ENCODE data around the gene RPL36A.

DNA sequence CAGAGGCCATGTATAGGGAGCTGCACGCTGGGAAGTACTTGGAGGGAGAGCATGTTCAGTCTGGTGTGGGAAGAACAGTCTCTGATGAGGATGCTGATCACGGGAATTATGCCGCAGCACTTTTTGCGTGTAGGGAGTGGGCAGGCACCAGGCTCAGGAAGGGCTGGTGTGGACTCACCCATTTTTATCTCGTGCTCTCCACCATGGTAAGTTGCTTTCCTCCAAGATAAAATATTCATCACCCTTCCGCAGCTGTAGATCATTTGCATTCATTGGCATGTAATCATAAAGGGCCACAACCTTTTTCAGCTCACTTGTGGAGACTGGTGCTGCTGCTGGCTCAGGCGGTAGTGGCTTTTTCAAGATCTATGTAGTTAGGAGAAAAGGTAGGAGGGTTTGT lies 30.4 kb upstream of the RPL36A start:
- no peak for TF ChIP-seq JUN (IDR thresholded peaks at IDR 0.05; ENCODE audit: borderline replicate concordance, low read depth, low read length)
- no peak for TF ChIP-seq JUN (CRISPR knock-in tag; IDR thresholded peaks at IDR 0.05; ENCODE audit: borderline replicate concordance)
- TF ChIP-seq, protein P1, sequence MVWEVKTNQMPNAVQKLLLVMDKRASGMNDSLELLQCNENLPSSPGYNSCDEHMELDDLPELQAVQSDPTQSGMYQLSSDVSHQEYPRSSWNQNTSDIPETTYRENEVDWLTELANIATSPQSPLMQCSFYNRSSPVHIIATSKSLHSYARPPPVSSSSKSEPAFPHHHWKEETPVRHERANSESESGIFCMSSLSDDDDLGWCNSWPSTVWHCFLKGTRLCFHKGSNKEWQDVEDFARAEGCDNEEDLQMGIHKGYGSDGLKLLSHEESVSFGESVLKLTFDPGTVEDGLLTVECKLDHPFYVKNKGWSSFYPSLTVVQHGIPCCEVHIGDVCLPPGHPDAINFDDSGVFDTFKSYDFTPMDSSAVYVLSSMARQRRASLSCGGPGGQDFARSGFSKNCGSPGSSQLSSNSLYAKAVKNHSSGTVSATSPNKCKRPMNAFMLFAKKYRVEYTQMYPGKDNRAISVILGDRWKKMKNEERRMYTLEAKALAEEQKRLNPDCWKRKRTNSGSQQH (CRISPR knock-in tag; IDR thresholded peaks at IDR 0.05): no peak
- TF ChIP-seq, protein P2, sequence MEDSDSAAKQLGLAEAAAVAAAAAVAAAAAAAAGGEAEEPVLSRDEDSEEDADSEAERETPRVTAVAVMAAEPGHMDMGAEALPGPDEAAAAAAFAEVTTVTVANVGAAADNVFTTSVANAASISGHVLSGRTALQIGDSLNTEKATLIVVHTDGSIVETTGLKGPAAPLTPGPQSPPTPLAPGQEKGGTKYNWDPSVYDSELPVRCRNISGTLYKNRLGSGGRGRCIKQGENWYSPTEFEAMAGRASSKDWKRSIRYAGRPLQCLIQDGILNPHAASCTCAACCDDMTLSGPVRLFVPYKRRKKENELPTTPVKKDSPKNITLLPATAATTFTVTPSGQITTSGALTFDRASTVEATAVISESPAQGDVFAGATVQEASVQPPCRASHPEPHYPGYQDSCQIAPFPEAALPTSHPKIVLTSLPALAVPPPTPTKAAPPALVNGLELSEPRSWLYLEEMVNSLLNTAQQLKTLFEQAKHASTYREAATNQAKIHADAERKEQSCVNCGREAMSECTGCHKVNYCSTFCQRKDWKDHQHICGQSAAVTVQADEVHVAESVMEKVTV (CRISPR knock-in tag; IDR thresholded peaks at IDR 0.05): no peak
- no peak for TF ChIP-seq ELF1 (tag; IDR thresholded peaks at IDR 0.05)
- TF ChIP-seq, protein P3, sequence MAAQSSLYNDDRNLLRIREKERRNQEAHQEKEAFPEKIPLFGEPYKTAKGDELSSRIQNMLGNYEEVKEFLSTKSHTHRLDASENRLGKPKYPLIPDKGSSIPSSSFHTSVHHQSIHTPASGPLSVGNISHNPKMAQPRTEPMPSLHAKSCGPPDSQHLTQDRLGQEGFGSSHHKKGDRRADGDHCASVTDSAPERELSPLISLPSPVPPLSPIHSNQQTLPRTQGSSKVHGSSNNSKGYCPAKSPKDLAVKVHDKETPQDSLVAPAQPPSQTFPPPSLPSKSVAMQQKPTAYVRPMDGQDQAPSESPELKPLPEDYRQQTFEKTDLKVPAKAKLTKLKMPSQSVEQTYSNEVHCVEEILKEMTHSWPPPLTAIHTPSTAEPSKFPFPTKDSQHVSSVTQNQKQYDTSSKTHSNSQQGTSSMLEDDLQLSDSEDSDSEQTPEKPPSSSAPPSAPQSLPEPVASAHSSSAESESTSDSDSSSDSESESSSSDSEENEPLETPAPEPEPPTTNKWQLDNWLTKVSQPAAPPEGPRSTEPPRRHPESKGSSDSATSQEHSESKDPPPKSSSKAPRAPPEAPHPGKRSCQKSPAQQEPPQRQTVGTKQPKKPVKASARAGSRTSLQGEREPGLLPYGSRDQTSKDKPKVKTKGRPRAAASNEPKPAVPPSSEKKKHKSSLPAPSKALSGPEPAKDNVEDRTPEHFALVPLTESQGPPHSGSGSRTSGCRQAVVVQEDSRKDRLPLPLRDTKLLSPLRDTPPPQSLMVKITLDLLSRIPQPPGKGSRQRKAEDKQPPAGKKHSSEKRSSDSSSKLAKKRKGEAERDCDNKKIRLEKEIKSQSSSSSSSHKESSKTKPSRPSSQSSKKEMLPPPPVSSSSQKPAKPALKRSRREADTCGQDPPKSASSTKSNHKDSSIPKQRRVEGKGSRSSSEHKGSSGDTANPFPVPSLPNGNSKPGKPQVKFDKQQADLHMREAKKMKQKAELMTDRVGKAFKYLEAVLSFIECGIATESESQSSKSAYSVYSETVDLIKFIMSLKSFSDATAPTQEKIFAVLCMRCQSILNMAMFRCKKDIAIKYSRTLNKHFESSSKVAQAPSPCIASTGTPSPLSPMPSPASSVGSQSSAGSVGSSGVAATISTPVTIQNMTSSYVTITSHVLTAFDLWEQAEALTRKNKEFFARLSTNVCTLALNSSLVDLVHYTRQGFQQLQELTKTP (IDR thresholded peaks at IDR 0.05; ENCODE audit: low read depth in 1 of 2, partially characterized antibody in 2 of 2): no peak
- TF ChIP-seq MEF2D (tag; conservative IDR thresholded peaks at IDR 0.05; ENCODE audit: low read depth): no peak
- TF ChIP-seq, protein P4, sequence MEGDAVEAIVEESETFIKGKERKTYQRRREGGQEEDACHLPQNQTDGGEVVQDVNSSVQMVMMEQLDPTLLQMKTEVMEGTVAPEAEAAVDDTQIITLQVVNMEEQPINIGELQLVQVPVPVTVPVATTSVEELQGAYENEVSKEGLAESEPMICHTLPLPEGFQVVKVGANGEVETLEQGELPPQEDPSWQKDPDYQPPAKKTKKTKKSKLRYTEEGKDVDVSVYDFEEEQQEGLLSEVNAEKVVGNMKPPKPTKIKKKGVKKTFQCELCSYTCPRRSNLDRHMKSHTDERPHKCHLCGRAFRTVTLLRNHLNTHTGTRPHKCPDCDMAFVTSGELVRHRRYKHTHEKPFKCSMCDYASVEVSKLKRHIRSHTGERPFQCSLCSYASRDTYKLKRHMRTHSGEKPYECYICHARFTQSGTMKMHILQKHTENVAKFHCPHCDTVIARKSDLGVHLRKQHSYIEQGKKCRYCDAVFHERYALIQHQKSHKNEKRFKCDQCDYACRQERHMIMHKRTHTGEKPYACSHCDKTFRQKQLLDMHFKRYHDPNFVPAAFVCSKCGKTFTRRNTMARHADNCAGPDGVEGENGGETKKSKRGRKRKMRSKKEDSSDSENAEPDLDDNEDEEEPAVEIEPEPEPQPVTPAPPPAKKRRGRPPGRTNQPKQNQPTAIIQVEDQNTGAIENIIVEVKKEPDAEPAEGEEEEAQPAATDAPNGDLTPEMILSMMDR (IDR thresholded peaks at IDR 0.05 in 2 of 3, conservative IDR thresholded peaks at IDR 0.05 in 1 of 3; ENCODE audit: insufficient read depth in 2 of 3, low read depth in 1 of 3, low read length in 3 of 3): no peak
- no peak for TF ChIP-seq ZBTB17 (CRISPR knock-in tag; IDR thresholded peaks at IDR 0.05)
- TF ChIP-seq, protein P5, sequence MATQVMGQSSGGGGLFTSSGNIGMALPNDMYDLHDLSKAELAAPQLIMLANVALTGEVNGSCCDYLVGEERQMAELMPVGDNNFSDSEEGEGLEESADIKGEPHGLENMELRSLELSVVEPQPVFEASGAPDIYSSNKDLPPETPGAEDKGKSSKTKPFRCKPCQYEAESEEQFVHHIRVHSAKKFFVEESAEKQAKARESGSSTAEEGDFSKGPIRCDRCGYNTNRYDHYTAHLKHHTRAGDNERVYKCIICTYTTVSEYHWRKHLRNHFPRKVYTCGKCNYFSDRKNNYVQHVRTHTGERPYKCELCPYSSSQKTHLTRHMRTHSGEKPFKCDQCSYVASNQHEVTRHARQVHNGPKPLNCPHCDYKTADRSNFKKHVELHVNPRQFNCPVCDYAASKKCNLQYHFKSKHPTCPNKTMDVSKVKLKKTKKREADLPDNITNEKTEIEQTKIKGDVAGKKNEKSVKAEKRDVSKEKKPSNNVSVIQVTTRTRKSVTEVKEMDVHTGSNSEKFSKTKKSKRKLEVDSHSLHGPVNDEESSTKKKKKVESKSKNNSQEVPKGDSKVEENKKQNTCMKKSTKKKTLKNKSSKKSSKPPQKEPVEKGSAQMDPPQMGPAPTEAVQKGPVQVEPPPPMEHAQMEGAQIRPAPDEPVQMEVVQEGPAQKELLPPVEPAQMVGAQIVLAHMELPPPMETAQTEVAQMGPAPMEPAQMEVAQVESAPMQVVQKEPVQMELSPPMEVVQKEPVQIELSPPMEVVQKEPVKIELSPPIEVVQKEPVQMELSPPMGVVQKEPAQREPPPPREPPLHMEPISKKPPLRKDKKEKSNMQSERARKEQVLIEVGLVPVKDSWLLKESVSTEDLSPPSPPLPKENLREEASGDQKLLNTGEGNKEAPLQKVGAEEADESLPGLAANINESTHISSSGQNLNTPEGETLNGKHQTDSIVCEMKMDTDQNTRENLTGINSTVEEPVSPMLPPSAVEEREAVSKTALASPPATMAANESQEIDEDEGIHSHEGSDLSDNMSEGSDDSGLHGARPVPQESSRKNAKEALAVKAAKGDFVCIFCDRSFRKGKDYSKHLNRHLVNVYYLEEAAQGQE (IDR thresholded peaks at IDR 0.05; ENCODE audit: borderline replicate concordance): no peak
- TF ChIP-seq, protein P5 (CRISPR knock-in tag; IDR thresholded peaks at IDR 0.05; ENCODE audit: low read depth): no peak
- TF ChIP-seq HIVEP1 (CRISPR knock-in tag; IDR thresholded peaks at IDR 0.05): no peak

All from K562 (cell line).